ENCODE measurements around the gene CIBAR2. TPM values are rescaled to one million over a fixed set of nuclear protein-coding genes. Genes with fewer than 3 reads are reported as not detected.
"Not testable (repeated sequence)": the region's sequence is repeated elsewhere in the genome, so short reads cannot be mapped to it uniquely, and the experiment has no call there.

Gene CIBAR2
- total RNA-seq, 1 donor from 2014 or later: not detected

DNA sequence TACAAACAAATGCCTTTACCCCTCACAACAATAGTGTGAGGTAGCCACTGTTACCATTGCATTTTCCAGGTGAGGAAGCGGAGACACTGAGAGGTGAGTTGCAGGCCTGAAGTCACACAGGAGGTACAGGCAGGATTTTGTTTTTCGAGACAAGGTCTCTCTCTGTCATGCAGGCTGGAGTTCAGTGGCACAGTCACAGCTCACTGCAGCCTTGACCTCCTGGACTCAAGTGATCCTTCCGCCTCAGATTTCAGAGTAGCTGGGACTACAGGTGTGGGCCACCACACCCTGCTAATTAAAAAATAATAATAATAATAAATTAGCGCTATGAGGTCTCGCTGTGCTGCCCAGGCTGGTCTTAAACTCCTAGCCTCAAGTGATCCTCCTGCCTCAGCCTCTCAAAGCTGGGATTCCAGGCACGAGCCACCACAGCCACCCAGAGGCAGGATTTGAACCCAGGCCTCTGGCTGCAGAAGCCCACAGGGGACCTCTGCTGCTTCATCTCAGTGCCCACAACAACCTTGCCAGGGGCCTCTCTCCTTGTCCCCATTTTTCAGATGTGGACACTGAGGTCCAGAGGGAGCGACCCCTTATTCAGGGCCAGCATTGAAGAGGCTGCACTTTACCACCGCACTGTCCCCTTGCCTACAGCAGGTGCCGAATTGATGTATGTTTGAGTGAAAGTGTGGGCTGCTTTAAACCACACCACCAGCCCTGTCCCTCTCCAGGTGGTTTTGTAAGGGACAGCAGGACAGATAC is 16.0 kb upstream of the CIBAR2 start:
- intact Hi-C loops (cut with micrococcal nuclease): no loop called here

GRCh38 chr16:85127379-85127723 is 15.1 kb upstream of the CIBAR2 start:
- intact Hi-C loops (cut with micrococcal nuclease): no loop called here

DNA sequence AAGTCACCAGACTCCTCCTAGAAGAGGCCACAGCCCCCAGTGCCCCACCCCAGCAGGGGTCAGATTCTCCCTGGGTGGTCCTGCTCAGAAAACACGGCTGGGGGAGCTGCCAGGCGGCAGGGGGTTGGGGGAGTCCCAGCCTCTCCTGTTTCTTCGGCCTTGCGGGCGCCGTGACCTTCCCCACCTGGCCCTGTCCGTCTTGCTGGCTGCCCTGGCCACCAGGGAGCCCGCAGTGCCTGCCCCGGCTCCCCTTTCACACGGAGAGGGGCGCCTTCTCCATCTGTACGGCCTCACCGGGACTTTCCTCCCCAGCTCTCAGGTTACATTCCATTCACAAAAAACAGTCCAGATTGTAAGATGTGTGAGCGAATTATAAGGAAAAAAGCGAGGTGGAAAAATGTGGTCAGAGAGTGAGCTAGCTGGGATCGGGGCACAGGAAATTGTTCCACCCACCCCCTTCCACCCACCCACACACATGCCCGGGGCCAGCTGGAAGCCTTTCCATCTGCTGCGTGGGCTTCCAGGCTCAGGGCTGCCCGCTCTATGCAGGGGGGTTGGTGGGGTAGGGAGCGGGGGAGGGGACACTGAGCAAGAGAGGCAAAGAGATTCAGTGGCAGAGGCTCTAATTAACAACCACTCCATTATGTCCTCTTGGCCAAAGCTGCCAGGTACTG is 14.6 kb upstream of the CIBAR2 start:
- intact Hi-C loops (cut with micrococcal nuclease): no loop called here

- intact Hi-C loops (cut with micrococcal nuclease): no loop called here
Measured at GRCh38 chr16:85126394-85126704, 14.1 kb upstream of the CIBAR2 start.

GRCh38 chr16:85125570-85126393 is 13.5 kb upstream of the CIBAR2 start:
- intact Hi-C loops (cut with micrococcal nuclease): no loop called here

GRCh38 chr16:85124636-85125346 is 12.5 kb upstream of the CIBAR2 start:
- intact Hi-C loops (cut with micrococcal nuclease): no loop called here

GRCh38 chr16:85123891-85124635 is 11.8 kb upstream of the CIBAR2 start:
- intact Hi-C loops (cut with micrococcal nuclease): no loop called here

- intact Hi-C loops (cut with micrococcal nuclease): not testable (repeated sequence)
Measured at GRCh38 chr16:85123441-85123840, 11.2 kb upstream of the CIBAR2 start.

DNA sequence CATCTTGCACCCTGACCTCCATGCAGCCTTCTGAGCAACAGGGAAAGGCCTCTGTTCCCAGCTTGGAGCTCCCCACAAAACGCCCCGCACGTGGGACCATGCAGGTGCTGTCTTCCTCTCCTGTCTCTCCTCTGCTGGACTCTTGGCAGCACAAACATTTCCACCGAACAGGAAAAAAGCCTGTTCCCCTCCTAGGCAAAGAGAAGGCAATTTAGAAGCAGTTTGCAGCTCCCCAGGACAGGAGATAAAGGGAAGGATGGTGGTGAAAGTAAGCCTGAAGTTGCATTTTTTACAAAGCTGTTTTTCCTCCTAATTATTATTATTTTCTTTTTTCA is 7.7 kb upstream of the CIBAR2 start:
- intact Hi-C loops (cut with micrococcal nuclease): no loop called here

DNA sequence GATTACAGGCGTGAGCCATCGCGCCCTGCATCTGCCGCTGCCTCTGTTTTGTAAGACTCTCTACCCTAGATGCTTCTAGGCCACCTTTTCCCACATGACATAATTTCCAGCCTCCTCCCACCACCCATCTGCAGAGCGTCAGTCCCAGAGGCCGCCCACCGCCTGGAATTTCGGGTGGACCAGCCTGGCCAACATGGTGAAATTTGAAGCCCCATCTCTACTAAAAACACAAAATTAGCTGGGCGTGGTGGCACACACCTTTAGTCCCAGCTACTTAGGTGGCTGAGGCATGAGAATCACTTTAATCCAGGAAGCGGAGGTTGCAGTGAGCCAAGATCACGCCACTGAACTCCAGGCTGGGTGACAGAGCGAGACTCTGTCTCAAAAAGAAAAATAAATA is 5.1 kb upstream of the CIBAR2 start:
- intact Hi-C loops (cut with micrococcal nuclease): no loop called here

- intact Hi-C loops (cut with micrococcal nuclease): no loop called here
Measured at GRCh38 chr16:85114909-85115567, 2.8 kb upstream of the CIBAR2 start.

GRCh38 chr16:85113913-85114312 is 1.6 kb upstream of the CIBAR2 start:
- intact Hi-C loops (cut with micrococcal nuclease): no loop called here

DNA sequence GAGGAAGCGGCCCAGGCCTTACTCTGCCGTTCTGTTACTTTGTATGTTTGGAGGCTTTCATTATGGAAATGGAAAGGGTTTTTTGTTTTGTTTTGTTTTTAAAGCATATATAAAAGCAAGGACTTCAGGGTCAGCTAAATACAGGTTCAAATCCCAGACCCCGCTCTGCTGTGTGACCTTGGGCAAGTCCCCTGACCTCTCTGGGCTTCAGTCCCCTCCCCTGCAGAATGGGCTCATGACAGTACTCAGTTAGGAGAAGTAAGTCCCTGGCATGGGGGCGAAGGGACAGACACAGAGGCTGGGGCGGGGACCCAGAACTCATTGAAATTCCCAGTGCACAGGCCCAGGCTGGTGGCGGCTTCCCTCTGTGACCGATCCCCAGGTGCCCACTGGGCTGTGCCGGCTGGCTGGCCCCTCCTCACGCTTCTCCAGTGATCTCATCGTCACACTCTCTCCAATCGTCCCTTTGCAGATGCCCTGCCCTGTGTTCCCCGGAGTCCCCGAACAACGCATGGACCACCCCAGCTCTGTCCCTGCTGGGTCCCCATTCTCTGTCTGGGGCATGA is 979 bp upstream of the CIBAR2 start:
- intact Hi-C loops (cut with micrococcal nuclease): no loop called here

GRCh38 chr16:85111184-85111583 is 1.1 kb downstream of the CIBAR2 start:
- intact Hi-C loops (cut with micrococcal nuclease): no loop called here

GRCh38 chr16:85110105-85110504 is 2.2 kb downstream of the CIBAR2 start:
- intact Hi-C loops (cut with micrococcal nuclease): no loop called here

DNA sequence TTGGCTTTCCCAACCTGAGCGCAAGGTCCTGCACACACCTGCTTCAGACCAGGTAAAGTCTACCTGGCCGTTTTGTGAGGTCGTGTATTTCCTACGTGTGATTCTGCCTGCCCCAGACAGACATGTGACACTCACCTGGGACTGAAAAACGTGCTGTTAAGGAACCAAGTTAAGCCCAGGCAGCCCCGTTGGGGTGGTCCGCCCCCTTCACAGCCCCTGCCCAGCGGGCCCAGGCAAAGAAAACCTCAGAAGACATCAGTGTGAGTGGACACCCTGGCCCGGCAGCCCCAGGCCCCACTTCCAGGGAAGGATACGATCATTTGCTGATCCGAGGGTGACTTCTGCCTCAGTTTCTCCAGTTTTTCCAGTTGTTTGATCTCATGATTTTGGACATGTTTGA is 4.7 kb downstream of the CIBAR2 start:
- intact Hi-C loops (cut with micrococcal nuclease): no loop called here

DNA sequence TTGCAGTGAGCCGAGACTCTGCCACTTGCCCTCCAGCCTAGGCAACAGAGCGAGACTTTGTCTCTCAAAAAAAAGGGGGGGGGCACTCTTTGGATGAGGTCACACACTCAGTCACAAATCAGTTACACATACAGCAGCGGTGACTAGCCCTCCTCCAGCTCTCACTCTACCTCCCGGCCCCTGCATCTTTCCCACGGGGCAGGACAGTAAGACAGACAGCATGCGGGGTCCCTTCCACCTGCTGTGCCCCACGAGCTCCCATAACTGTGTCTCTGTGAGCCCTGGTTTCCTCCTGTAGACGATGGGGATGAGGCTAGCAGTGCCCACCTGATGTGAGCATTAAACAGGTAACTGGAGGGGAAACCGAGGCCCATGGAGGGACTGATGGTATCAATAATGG is 5.2 kb downstream of the CIBAR2 start:
- intact Hi-C loops (cut with micrococcal nuclease): no loop called here

GRCh38 chr16:85105475-85105874 is 6.8 kb downstream of the CIBAR2 start:
- intact Hi-C loops (cut with micrococcal nuclease): no loop called here

DNA sequence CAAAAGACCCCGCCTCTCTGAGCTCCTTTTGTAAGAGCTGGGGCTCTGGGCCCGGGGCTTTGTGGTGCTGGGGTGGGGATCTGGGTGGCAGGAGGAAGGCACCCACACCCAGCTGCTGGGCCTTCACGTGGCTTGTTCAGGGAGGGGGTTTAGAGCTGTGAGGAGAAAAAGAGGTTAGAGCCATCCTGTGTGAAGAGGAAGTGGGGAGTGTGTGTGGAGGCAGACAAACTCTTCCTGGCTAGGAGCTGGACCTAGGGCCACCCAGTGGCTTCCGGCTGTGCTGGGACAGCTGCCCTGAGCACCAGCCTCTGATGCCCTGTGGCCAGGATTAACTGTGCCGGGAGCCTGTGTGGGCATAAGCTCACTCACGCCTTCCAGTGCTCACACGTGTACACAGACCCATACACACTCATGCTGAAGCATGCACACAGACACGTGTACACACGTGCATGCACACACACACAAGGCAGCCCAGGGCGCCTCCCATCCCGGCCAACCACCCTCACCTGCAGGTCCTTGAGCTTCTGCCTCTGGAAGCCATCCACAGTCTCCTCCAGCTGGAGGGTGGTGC is 7.4 kb downstream of the CIBAR2 start:
- intact Hi-C loops (cut with micrococcal nuclease): no loop called here

- intact Hi-C loops (cut with micrococcal nuclease): no loop called here
Measured at GRCh38 chr16:85104147-85104546, 8.1 kb downstream of the CIBAR2 start.

Data from T-helper 2 cell treated with Interferon-gamma antibody and Interleukin-4, amounts not matched to agents 100 ng/mL and 5 ng/mL, for 36 hours (primary cell).